Mucosa of descending colon (tissue), 3 donors: Measurements from ENCODE around the gene LMX1B. TPM values are rescaled to one million over a fixed set of nuclear protein-coding genes. Genes with fewer than 3 reads are reported as not detected.
A peak's percentile ranks its signal among the peaks of the same experiment; 100 is the strongest.

ENCODE experiments used
- ATAC-seq: fragments of 200-7000 bp; cut with Tn5 transposase; one replicate; pipeline ENCODE4 v1.9.1; 2020; ENCODE audit warnings: mild to moderate bottlenecking, moderate library complexity
- DNase-seq, 3 donors: peaks; one replicate each; pipeline ENCODE4 v3.0.0-alpha.2; 2020
- H3K36me3 ChIP-seq: fragments of 200-600 bp; one replicate; pipeline ENCODE4 v1.8.0; 2021; ENCODE audit warnings: low read depth, mild to moderate bottlenecking
- H3K4me1 ChIP-seq: fragments of 200-600 bp; one replicate; pipeline ENCODE4 v1.8.0; 2021; ENCODE audit warnings: low read depth, mild to moderate bottlenecking
- H3K4me3 ChIP-seq: fragments of 200-600 bp; one replicate; pipeline ENCODE4 v1.8.0; 2021; ENCODE audit warnings: mild to moderate bottlenecking
- H3K9me3 ChIP-seq: fragments of 200-600 bp; one replicate; pipeline ENCODE4 v1.8.0; 2021; ENCODE audit warnings: mild to moderate bottlenecking
- intact Hi-C, 2 donors: fragments of 100-400 bp; cut with DNase I in 1 of 2; cut with micrococcal nuclease in 1 of 2; formaldehyde crosslinking; loops; one replicate each; pipeline versions ENCODE4 v1.11.0 to v1.11.1; 2022; cut with DNase I, micrococcal nuclease
- long read RNA-seq, 2 donors: library from polyadenylated mRNA; unstranded; transcript quantifications; one replicate each; pipeline ENCODE4 v2.0.0, GENCODE V29; 2019 to 2021
- total RNA-seq, 3 donors: library from RNA; stranded (reverse); fragmentation: NEBNext Ultra II Directional in 2 of 3; extraction: Animal tissue kit (Norgen Biotek cat#: 25700) in 2 of 3; gene quantifications; one replicate each; pipeline versions ENCODE4 v1.2.1 to v1.2.4, GENCODE V29; 2021 to 2023
- TF ChIP-seq, protein P1 (sequence below): fragments of 200-600 bp; IDR thresholded peaks from one replicate; pipeline ENCODE4 v1.8.0; 2022; ENCODE audit warnings: antibody characterized with exemption, mild to moderate bottlenecking
- donor health status: DM: no; HTN: no; CAD: no; lungs with moderate emphysema.
- donor health status: DM: no; HTN: no; CAD: no.
- donor health status: DM: no; HTN: yes; CAD: no.

LMX1B gene
- under 1 TPM in 2 of 3 donors, not detected in 1; 0.14 to 0.51 TPM for total RNA-seq
- long read RNA-seq, donor 1, partial matches to known transcripts, result 0 of 2 reads
- long read RNA-seq, donor 1, other reads (novel, unspliced or antisense), result 0 of 2 reads
- long read RNA-seq, donor 2, result 0 reads

DNA sequence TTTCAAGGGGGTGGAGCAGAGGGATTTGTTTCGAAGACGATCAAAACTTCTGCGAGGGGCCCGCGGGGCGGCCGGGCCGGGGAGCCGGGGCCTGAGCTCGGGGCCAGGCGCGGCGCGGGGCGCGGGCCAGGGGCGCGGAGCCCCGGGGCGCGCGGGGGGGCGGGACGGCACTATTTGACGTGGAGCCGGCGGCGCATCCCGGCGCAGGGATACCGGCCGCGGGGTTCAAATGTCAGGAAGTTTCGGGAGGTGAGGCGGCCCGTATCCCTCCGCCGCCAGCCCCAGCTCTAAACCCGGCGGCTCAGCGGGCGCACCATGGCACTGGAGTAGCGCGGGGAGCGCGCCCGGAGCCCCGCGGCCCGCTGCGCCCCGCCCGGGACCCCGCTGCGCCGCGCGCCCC, at the start of gene LMX1B:
LMX1B (plus strand) TSS at position 278 of the 400 bp plus-strand sequence. CDS start 522 bp downstream, outside the sequence.
- intact Hi-C loops, result no loop called here

DNA sequence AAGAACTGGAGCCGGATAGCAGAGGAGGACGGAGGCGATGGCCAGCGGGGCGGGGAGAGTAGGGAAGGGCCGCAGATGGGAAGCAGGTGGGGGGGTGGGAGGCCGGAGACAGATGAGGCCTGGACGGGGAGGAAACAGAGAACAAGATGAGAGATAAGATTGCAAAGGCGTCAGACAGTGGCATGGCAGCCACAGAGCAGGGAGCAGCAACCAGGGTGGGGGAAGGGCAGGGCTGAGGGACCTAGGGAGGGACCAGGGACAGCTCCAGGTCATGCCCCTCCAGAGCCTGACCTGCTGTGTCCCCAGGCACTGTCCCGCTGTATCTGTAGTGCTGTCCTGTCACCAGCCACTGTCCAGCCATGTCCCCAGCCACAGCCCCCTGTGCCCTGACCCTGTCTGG, 49.6 kb upstream of the LMX1B start:
- intact Hi-C loops, result no loop called here
- ATAC-seq, result no peak

More for the DNA sequence above, at the start of gene LMX1B:
- Histone ChIP-seq H3K36me3 (no peaks in the 10 kb centered on the region), H3K9me3 (no peaks in the 10 kb centered on the region), H3K4me3 (no peak within 1 kb of the TSS), H3K4me1 (peaks cover 25% of the 10 kb centered on the region)
- DNase-seq (peak in 1 of 3 donors; percentile 28), ATAC-seq (no peak)
- TF ChIP-seq, protein P1, sequence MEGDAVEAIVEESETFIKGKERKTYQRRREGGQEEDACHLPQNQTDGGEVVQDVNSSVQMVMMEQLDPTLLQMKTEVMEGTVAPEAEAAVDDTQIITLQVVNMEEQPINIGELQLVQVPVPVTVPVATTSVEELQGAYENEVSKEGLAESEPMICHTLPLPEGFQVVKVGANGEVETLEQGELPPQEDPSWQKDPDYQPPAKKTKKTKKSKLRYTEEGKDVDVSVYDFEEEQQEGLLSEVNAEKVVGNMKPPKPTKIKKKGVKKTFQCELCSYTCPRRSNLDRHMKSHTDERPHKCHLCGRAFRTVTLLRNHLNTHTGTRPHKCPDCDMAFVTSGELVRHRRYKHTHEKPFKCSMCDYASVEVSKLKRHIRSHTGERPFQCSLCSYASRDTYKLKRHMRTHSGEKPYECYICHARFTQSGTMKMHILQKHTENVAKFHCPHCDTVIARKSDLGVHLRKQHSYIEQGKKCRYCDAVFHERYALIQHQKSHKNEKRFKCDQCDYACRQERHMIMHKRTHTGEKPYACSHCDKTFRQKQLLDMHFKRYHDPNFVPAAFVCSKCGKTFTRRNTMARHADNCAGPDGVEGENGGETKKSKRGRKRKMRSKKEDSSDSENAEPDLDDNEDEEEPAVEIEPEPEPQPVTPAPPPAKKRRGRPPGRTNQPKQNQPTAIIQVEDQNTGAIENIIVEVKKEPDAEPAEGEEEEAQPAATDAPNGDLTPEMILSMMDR, result no peak

DNA sequence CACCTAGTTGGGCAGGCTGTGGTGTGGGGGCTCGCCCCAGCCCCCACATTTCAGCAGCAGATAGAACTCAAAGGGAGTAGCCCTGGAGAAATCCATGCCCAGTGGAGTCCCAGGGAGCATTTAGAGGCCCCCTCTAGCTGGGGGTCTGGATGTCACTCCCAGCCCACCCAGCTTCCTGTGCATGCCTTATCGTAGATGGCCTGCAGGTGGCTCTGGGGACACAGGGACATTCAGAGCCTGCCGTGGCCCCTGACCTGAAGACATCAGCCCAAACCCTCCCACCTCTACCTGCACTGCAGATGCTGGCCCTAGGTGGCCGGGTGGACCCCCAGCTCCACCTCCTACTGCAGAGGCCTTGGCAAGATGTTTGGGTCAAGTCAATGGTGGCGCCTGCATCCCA, 49.0 kb upstream of the LMX1B start:
- no peak for DNase-seq
- H3K4me3 ChIP-seq, result no peak overlapping the region
- H3K4me1 ChIP-seq, result no peaks in the 10 kb centered on the region
- H3K9me3 ChIP-seq, result no peaks in the 10 kb centered on the region
- TF ChIP-seq, protein P1, result no peak
- intact Hi-C loops, result no loop called here
- no peak for ATAC-seq
- H3K36me3 ChIP-seq, result no peaks in the 10 kb centered on the region

More for the DNA sequence above, 49.6 kb upstream of the LMX1B start:
- TF ChIP-seq, protein P1, result no peak
- no peaks in the 10 kb centered on the region for H3K4me1 ChIP-seq
- H3K9me3 ChIP-seq, result no peaks in the 10 kb centered on the region
- no peak overlapping the region for H3K4me3 ChIP-seq
- no peaks in the 10 kb centered on the region for H3K36me3 ChIP-seq
- DNase-seq, result no peak

DNA sequence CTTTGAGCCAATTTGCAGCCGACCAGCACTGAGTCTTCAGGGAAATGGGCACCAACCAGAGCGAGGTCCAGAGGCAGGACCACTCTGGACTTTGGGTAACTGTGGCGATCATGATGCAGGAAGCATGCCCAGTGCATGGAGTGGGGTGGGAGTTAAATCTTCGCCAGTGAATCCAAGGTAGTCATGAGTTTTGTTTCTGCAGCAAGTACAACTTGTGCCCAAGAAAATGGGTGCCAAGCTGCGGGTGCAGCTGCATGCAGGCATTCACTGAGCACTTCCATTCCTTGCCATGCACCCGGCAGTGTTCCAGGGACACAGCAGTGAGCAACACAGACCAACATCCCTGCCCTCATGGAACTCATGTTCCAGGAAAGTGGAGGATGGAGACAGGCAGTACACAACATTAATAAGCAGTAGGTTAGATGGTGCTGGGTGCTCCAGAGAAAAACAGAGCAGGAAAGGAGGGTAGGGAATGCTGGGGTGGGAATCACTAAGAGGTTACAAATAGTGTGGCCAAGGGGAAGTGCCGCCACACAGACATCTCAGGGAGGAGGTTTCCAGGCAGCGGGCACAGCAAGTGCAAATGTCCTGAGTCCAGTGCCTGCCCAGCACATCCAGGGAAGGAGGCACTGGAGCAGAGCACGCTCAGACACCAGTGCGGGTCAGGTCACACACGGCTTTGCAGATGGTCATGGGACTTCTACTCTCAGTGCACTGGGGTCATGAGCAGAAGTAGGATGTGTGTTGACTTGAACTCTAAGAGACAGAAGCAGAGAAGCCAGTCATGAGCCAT, 48.2 kb upstream of the LMX1B start:
- TF ChIP-seq, protein P1, result no peak
- H3K4me1 ChIP-seq, result no peaks in the 10 kb centered on the region
- intact Hi-C loops, result no loop called here
- ATAC-seq, result no peak
- no peak overlapping the region for H3K4me3 ChIP-seq
- H3K9me3 ChIP-seq, result no peaks in the 10 kb centered on the region
- no peaks in the 10 kb centered on the region for H3K36me3 ChIP-seq
- DNase-seq, result no peak

GRCh38 chr9:126569036-126569435, 44.7 kb upstream of the LMX1B start:
- TF ChIP-seq, protein P1, result no peak
- Histone ChIP-seq H3K9me3 (no peaks in the 10 kb centered on the region), H3K4me1 (no peaks in the 10 kb centered on the region), H3K36me3 (no peaks in the 10 kb centered on the region), H3K4me3 (no peak overlapping the region)
- peak; percentile 86 for ATAC-seq
- DNase-seq, result peak in 1 of 3 donors; percentile 10
- intact Hi-C loops, result no loop called here
